ENCODE results near the gene HSD11B2.
A peak's percentile ranks its signal among the peaks of the same experiment; 100 is the strongest.

The HSD11B2 gene

DNA sequence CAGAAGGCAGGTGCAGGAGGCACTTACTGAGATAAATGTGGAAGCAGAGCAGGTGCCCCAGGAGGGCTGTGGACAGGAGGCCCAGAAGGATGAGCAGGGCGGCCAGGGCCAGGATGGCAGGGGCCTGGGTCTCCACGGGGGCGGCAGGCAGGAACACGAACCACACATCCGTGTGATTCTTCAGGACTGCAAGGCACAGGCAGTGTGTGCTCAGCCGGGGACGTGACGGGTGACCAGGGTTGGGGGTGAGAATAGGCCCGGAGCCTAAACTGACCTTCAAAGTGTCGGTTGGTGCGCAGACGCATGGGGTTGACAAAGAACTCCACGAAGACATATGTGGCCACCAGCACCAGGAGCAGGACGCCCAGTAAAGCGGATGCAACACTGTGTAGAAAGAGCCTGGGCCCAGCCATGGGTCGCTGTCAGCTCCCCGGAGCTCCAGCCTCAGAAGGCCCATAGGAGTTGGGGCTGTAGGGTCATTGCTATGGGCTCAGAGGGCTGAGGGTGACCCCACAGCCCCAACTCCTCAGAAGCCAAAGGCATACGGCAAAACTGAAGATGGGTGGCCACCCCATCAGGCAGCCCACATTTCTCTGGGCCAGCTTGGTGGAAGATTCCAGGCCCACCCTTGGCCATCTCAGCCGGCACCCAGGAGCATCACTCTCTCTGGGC lies 32.2 kb upstream of the HSD11B2 start:
- Histone ChIP-seq H3K4me3 (ENCODE audit: low read depth, low read length, poor library complexity, severe bottlenecking) (no peak overlapping the region), H3K4me2 (ENCODE audit: low read length) (no peak overlapping the region), H3F3A (ENCODE audit: insufficient read depth, low read length) (no peaks in the 10 kb centered on the region), H3K4me1 (ENCODE audit: insufficient read depth, low read length, severe bottlenecking) (no peaks in the 10 kb centered on the region), H4K20me1 (ENCODE audit: insufficient read depth, low read length) (no peaks in the 10 kb centered on the region), H3K79me2 (ENCODE audit: insufficient read depth, low read length) (no peaks in the 10 kb centered on the region), H2AFZ (ENCODE audit: low read length) (no peak overlapping the region), H3K27ac (ENCODE audit: low read depth, low read length, poor library complexity, severe bottlenecking) (no peak overlapping the region), H3K9me2 (ENCODE audit: low read depth, low read length) (no peaks in the 10 kb centered on the region), H3K27me3 (ENCODE audit: insufficient read depth, low read length) (no peaks in the 10 kb centered on the region), H3K9me3 (ENCODE audit: low read length) (no peaks in the 10 kb centered on the region), H3K36me3 (ENCODE audit: insufficient read depth, low read length) (no peaks in the 10 kb centered on the region), H3K9ac (ENCODE audit: low read length) (no peak overlapping the region)
- TF ChIP-seq EZH2 (IDR thresholded peaks at IDR 0.05; ENCODE audit: borderline replicate concordance, low read length) (no peak), CTCF (IDR thresholded peaks at IDR 0.05; ENCODE audit: low read length) (no peak)

GRCh38 chr16:67399218-67399733 lies 31.6 kb upstream of the HSD11B2 start:
- no peaks in the 10 kb centered on the region for H3K9me3 ChIP-seq (ENCODE audit: low read length)
- H3F3A ChIP-seq (ENCODE audit: insufficient read depth, low read length), result no peaks in the 10 kb centered on the region
- no peak overlapping the region for H2AFZ ChIP-seq (ENCODE audit: low read length)
- H3K4me2 ChIP-seq (ENCODE audit: low read length), result no peak overlapping the region; the same call in 1 of the 2 replicates
- H3K9ac ChIP-seq (ENCODE audit: low read length), result no peak overlapping the region
- no peaks in the 10 kb centered on the region for H3K79me2 ChIP-seq (ENCODE audit: insufficient read depth, low read length)
- no peaks in the 10 kb centered on the region for H3K9me2 ChIP-seq (ENCODE audit: low read depth, low read length)
- no peak overlapping the region for H3K27ac ChIP-seq (ENCODE audit: low read depth, low read length, poor library complexity, severe bottlenecking)
- peak; percentile 82 for TF ChIP-seq CTCF (IDR thresholded peaks at IDR 0.05; ENCODE audit: low read length)
- TF ChIP-seq EZH2 (IDR thresholded peaks at IDR 0.05; ENCODE audit: borderline replicate concordance, low read length), result no peak
- H3K36me3 ChIP-seq (ENCODE audit: insufficient read depth, low read length), result no peaks in the 10 kb centered on the region
- H3K4me1 ChIP-seq (ENCODE audit: insufficient read depth, low read length, severe bottlenecking), result no peaks in the 10 kb centered on the region
- H3K27me3 ChIP-seq (ENCODE audit: insufficient read depth, low read length), result no peaks in the 10 kb centered on the region; the same call in 1 of the 2 replicates
- no peak overlapping the region for H3K4me3 ChIP-seq (ENCODE audit: low read depth, low read length, poor library complexity, severe bottlenecking)
- no peaks in the 10 kb centered on the region for H4K20me1 ChIP-seq (ENCODE audit: insufficient read depth, low read length)

DNA sequence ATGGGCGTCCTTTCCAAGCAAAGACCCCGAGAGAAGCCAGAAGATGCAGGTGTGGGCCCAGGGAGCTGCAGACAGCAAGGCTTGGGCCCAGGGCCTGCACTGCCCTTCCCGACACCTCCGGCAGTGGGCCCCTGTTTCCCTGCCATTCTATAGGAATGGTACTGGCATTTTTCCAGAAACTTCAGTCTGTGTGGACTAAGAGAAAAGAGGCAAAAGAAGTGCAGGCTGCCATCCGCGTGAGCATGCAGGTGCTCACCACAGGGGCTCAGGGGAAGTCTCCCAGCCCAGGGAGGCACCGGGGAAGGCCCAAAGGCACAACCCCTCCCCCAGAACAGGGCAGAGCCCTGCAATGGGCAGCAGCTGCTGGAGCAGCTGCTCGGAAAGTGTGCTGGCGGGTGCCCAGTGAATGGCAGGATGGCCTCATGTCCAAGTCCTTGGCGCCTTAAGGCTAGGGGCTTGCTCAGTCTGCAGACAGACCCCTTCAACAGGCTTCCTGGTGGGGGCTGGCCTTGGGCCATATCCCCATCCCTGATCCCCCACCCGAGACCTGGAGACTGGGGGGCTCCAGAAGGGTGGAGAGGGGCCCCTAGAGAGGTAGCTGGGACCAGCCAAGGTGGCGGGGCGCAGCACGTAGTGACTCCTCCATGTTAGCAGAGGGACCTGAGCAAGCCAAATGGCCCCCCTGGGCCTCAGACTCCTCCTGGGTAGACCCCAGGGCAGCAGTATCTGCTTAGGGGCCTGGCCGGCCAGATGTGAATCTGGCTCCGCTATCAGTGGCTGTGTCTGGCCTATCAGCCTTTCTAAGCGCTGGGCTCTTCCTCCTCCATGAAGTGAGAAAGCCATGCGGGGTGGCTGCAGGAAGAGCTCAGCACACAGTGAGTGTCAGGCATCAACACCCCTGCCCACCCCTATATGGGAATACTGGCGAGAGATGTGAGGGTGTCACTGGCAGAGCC lies 30.9 kb upstream of the HSD11B2 start:
- Histone ChIP-seq H3K27me3 (ENCODE audit: insufficient read depth, low read length) (no peaks in the 10 kb centered on the region; the same call in 1 of the 2 replicates), H4K20me1 (ENCODE audit: insufficient read depth, low read length) (no peaks in the 10 kb centered on the region), H3K36me3 (ENCODE audit: insufficient read depth, low read length) (no peaks in the 10 kb centered on the region), H3K9me3 (ENCODE audit: low read length) (no peaks in the 10 kb centered on the region), H3K4me1 (ENCODE audit: insufficient read depth, low read length, severe bottlenecking) (no peaks in the 10 kb centered on the region), H3F3A (ENCODE audit: insufficient read depth, low read length) (no peaks in the 10 kb centered on the region), H3K79me2 (ENCODE audit: insufficient read depth, low read length) (no peaks in the 10 kb centered on the region), H2AFZ (ENCODE audit: low read length) (no peak overlapping the region), H3K27ac (ENCODE audit: low read depth, low read length, poor library complexity, severe bottlenecking) (no peak overlapping the region), H3K9ac (ENCODE audit: low read length) (no peak overlapping the region), H3K4me3 (ENCODE audit: low read depth, low read length, poor library complexity, severe bottlenecking) (no peak overlapping the region), H3K9me2 (ENCODE audit: low read depth, low read length) (no peaks in the 10 kb centered on the region), H3K4me2 (ENCODE audit: low read length) (no peak overlapping the region)
- TF ChIP-seq EZH2 (IDR thresholded peaks at IDR 0.05; ENCODE audit: borderline replicate concordance, low read length), result no peak
- TF ChIP-seq CTCF (IDR thresholded peaks at IDR 0.05; ENCODE audit: low read length), result no peak; the same call in none of the 2 replicates
